ENCODE results near the gene TSPAN33.

TSPAN33 gene

GRCh38 chr7:129134356-129134987 is 10.0 kb upstream of the TSPAN33 start:
- H3K27ac ChIP-seq: peak overlapping the region in 1 of 2 donors; percentile 66
- no peak for DNase-seq (ENCODE audit: low spot score)
- no peak for TF ChIP-seq CTCF (IDR thresholded peaks at IDR 0.05)

GRCh38 chr7:129136887-129137642 is 7.4 kb upstream of the TSPAN33 start:
- TF ChIP-seq CTCF (IDR thresholded peaks at IDR 0.05): no peak
- DNase-seq (ENCODE audit: low spot score): no peak
- H3K27ac ChIP-seq: no peak overlapping the region
- H3K4me3 ChIP-seq: no peak overlapping the region

More at GRCh38 chr7:129134356-129134987, 10.0 kb upstream of the TSPAN33 start:
- no peak overlapping the region for H3K4me3 ChIP-seq

GRCh38 chr7:129143724-129144094 is 798 bp upstream of the TSPAN33 start:
- H3K4me3 ChIP-seq: peak overlapping the region; percentile 75
- DNase-seq (ENCODE audit: low spot score): no peak
- TF ChIP-seq CTCF (IDR thresholded peaks at IDR 0.05): no peak

GRCh38 chr7:129144834-129145668 is 544 bp downstream of the TSPAN33 start:
- TF ChIP-seq CTCF (IDR thresholded peaks at IDR 0.05): no peak
- Histone ChIP-seq H3K4me3 (peak overlapping the region; percentile 75), H3K27ac (peak overlapping the region in 1 of 2 donors; percentile 16)
- DNase-seq (ENCODE audit: low spot score): no peak

More at GRCh38 chr7:129143724-129144094, 798 bp upstream of the TSPAN33 start:
- no peak overlapping the region for H3K27ac ChIP-seq

GRCh38 chr7:129146237-129146979 is 1.9 kb downstream of the TSPAN33 start:
- Histone ChIP-seq H3K27ac (no peak overlapping the region), H3K4me3 (no peak overlapping the region)
- TF ChIP-seq CTCF (IDR thresholded peaks at IDR 0.05): no peak
- DNase-seq (ENCODE audit: low spot score): no peak

- TF ChIP-seq CTCF (IDR thresholded peaks at IDR 0.05): no peak
- no peak overlapping the region for H3K4me3 ChIP-seq
- DNase-seq (ENCODE audit: low spot score): no peak
- H3K27ac ChIP-seq: no peak overlapping the region
Measured at GRCh38 chr7:129147731-129148130, 3.2 kb downstream of the TSPAN33 start.

Measured in coronary artery (tissue), 2 donors.